ENCODE data around the gene TELO2. TPM values are rescaled to one million over a fixed set of nuclear protein-coding genes. Genes with fewer than 3 reads are reported as not detected.

TELO2 gene
- total and polyA plus RNA-seq, 11 donors, result 11.8 to 29.6 (median 17.0) TPM

DNA sequence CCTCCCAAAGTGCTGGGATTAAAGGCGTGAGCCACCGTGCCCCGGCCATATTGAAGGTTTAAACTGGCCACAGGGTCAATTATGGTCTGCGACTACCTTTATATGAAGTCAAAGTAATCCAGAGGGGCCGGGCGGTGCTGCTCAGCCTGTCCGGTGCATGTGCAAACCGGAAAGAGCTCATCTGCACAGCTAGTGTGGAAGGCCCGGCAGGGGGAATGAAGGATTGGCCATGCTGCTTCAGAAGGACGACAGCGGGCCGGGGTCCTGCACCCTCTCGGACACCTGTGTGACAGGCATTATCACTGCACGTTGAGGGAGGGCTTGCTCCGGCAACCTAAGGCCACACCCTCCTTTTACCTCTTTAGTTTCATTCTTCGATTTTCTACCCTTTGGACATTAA lies 63.9 kb downstream of the TELO2 start:
- TF ChIP-seq, protein P1, sequence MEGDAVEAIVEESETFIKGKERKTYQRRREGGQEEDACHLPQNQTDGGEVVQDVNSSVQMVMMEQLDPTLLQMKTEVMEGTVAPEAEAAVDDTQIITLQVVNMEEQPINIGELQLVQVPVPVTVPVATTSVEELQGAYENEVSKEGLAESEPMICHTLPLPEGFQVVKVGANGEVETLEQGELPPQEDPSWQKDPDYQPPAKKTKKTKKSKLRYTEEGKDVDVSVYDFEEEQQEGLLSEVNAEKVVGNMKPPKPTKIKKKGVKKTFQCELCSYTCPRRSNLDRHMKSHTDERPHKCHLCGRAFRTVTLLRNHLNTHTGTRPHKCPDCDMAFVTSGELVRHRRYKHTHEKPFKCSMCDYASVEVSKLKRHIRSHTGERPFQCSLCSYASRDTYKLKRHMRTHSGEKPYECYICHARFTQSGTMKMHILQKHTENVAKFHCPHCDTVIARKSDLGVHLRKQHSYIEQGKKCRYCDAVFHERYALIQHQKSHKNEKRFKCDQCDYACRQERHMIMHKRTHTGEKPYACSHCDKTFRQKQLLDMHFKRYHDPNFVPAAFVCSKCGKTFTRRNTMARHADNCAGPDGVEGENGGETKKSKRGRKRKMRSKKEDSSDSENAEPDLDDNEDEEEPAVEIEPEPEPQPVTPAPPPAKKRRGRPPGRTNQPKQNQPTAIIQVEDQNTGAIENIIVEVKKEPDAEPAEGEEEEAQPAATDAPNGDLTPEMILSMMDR (IDR thresholded peaks at IDR 0.05), result no peak
- TF ChIP-seq POLR2A (IDR thresholded peaks at IDR 0.05), result no peak
- no peak for ATAC-seq
- H3K9me3 ChIP-seq, result no peaks in the 10 kb centered on the region
- DNase-seq, result no peak
- 83 to 91% (median 89%) methylated on average over 16 of the region's 16 CpGs for WGBS, 4 donors
- peaks cover 0 to 33% (median 12%) of the 10 kb centered on the region in 12 donors for H3K4me1 ChIP-seq
- no peaks in the 10 kb centered on the region for H3K27me3 ChIP-seq
- no peak overlapping the region for H3K4me3 ChIP-seq
- intact Hi-C loops (cut with DNase I), result loop anchor here in 1 of 10 donors (5.0 kb wide), 1 partner anchor 50 kb away; no protein-coding TSS in a partner anchor
- H3K36me3 ChIP-seq, result peaks cover 0 to 95% (median 66%) of the 10 kb centered on the region in 9 donors
- H3K27ac ChIP-seq, result no peak overlapping the region

DNA sequence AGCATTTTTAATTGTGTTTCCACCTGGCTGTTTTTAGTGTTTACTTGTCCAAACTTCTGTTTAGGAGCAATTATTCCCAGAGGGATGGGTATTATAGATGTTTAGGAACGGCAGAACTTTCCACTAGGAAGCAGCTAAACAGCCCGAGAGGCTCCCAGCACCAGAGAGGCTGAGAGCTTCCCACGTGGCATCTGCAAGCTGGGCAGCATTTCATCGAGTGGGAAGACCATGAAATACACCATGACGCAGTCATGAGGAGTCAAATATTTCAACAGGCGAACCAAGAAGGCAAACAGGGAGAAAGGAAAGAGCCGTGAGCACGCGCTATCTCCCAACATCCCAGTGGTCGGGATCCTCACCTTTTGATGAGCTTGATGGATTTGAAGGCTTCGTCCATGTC lies 64.4 kb downstream of the TELO2 start:
- WGBS, 4 donors, result 86 to 94% (median 87%) methylated on average over 11 of the region's 11 CpGs
- Histone ChIP-seq H3K36me3 (peaks cover 0 to 97% (median 68%) of the 10 kb centered on the region in 9 donors), H3K4me3 (no peak overlapping the region), H3K4me1 (peaks cover 0 to 28% (median 9%) of the 10 kb centered on the region in 12 donors), H3K27me3 (no peaks in the 10 kb centered on the region), H3K27ac (no peak overlapping the region), H3K9me3 (no peaks in the 10 kb centered on the region)
- TF ChIP-seq, protein P1 (IDR thresholded peaks at IDR 0.05), result no peak
- no peak for TF ChIP-seq POLR2A (IDR thresholded peaks at IDR 0.05)
- intact Hi-C loops (cut with DNase I), result loop anchor here in 1 of 10 donors (5.0 kb wide), 1 partner anchor 50 kb away; no protein-coding TSS in a partner anchor
- DNase-seq (no peak), ATAC-seq (no peak)

DNA sequence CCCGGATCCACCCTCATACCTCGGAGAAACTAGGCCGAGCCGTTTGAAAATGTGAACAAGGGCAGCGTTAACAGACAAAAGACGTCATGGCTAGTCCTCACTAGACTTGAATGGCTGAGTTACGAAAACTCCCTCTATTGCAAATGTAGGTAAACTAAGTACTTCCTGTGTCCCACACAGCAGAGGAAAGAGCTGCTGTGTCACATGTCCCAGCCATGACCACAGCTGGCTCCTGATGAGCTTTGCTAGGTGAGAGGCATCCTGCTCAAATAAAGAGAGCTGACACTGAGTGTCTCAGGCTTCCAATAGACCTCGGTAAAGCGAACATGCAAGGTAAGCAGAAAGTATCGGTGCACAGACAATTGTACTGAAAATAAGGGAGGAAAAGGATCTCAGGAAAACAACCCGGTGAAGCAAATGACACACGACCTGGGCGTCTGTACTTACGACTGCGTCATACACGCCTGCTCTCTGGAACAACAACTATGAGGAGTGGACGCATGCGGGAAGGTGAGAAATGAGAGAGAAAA lies 66.4 kb downstream of the TELO2 start:
- Histone ChIP-seq H3K4me3 (no peak overlapping the region), H3K36me3 (peaks cover 0 to 90% (median 62%) of the 10 kb centered on the region in 9 donors), H3K27ac (peak overlapping the region in 4 of 12 donors; percentile 9 to 35 (median 34)), H3K9me3 (no peaks in the 10 kb centered on the region), H3K4me1 (peaks cover 0 to 15% (median 0%) of the 10 kb centered on the region in 12 donors), H3K27me3 (no peaks in the 10 kb centered on the region)
- DNase-seq (no peak), ATAC-seq (peak in 2 of 4 donors; percentile 5 to 53)
- TF ChIP-seq, protein P1 (IDR thresholded peaks at IDR 0.05), result no peak
- no peak for TF ChIP-seq POLR2A (IDR thresholded peaks at IDR 0.05)
- 77 to 84% (median 81%) methylated on average over 18 of the region's 18 CpGs for WGBS, 4 donors
- intact Hi-C loops (cut with DNase I), result loop anchor here in 1 of 10 donors (5.0 kb wide), 1 partner anchor 48 kb away; no protein-coding TSS in a partner anchor

Other genes starting within 250 kb of the TELO2 start
- gene TPSD1, start 237.3 kb upstream of the TELO2 start, total RNA-seq, result under 1 TPM in 1 of 9 donors, not detected in 8; 0.38 TPM
- under 1 TPM in 1 of 2 donors, not detected in 1; 0.17 TPM for gene TPSD1, start 237.3 kb upstream of the TELO2 start, polyA plus RNA-seq
- gene UBE2I, start 183.7 kb upstream of the TELO2 start, total RNA-seq, result 100 to 1,000 TPM in 2 of 9 donors, 10 to 100 TPM in 7; 59.3 to 105 (median 85.9) TPM
- gene UBE2I, start 183.7 kb upstream of the TELO2 start, polyA plus RNA-seq, result 10 to 100 TPM; 67.2 to 73.4 TPM
- gene BAIAP3, start 159.7 kb upstream of the TELO2 start, total RNA-seq, result 1 to 10 TPM in 8 of 9 donors, under 1 TPM in 1; 0.88 to 4.0 (median 2.6) TPM
- 1 to 10 TPM; 1.7 to 2.6 TPM for gene BAIAP3, start 159.7 kb upstream of the TELO2 start, polyA plus RNA-seq
- gene TSR3, start 141.5 kb upstream of the TELO2 start, total RNA-seq, result 100 to 1,000 TPM in 1 of 9 donors, 10 to 100 TPM in 8; 46.3 to 108 (median 58.9) TPM
- gene TSR3, start 141.5 kb upstream of the TELO2 start, polyA plus RNA-seq, result 10 to 100 TPM; 60.0 to 75.4 TPM
- gene GNPTG, start 141.4 kb upstream of the TELO2 start, total RNA-seq, result 10 to 100 TPM; 25.4 to 54.2 (median 31.0) TPM
- gene GNPTG, start 141.4 kb upstream of the TELO2 start, polyA plus RNA-seq, result 10 to 100 TPM; 31.9 to 45.0 TPM
- gene UNKL, start 78.7 kb upstream of the TELO2 start, total RNA-seq, result 10 to 100 TPM in 4 of 9 donors, 1 to 10 TPM in 5; 4.3 to 18.3 (median 9.4) TPM
- gene UNKL, start 78.7 kb upstream of the TELO2 start, polyA plus RNA-seq, result 1 to 10 TPM; 6.2 to 6.3 TPM
- gene UQCC4, start 72.6 kb upstream of the TELO2 start, total RNA-seq, result 10 to 100 TPM in 7 of 9 donors, 1 to 10 TPM in 2; 8.9 to 21.3 (median 11.9) TPM
- gene UQCC4, start 72.6 kb upstream of the TELO2 start, polyA plus RNA-seq, result 10 to 100 TPM; 10.9 to 34.2 TPM
- gene PERCC1, start 62.3 kb upstream of the TELO2 start, total RNA-seq, result under 1 TPM in 4 of 9 donors, not detected in 5; 0.32 to 0.60 (median 0.41) TPM
- gene PERCC1, start 62.3 kb upstream of the TELO2 start, polyA plus RNA-seq, result under 1 TPM in 1 of 2 donors, not detected in 1; 0.11 TPM
- 1 to 10 TPM in 2 of 9 donors, under 1 TPM in 5, not detected in 2; 0.31 to 1.5 (median 0.92) TPM for gene CCDC154, start 48.8 kb upstream of the TELO2 start, total RNA-seq
- gene CCDC154, start 48.8 kb upstream of the TELO2 start, polyA plus RNA-seq, result under 1 TPM; 0.14 to 0.65 TPM
- gene CLCN7, start 18.3 kb upstream of the TELO2 start, total RNA-seq, result 10 to 100 TPM; 30.3 to 70.8 (median 33.6) TPM
- 10 to 100 TPM; 32.7 to 41.5 TPM for gene CLCN7, start 18.3 kb upstream of the TELO2 start, polyA plus RNA-seq
- under 1 TPM in 2 of 9 donors, not detected in 7; 0.20 to 0.23 TPM for gene PTX4, start 4.4 kb upstream of the TELO2 start, total RNA-seq
- under 1 TPM in 1 of 2 donors, not detected in 1; 0.04 TPM for gene PTX4, start 4.4 kb upstream of the TELO2 start, polyA plus RNA-seq
- 10 to 100 TPM; 14.0 to 64.2 (median 19.5) TPM for gene TMEM204, start 40.3 kb downstream of the TELO2 start, total RNA-seq
- gene TMEM204, start 40.3 kb downstream of the TELO2 start, polyA plus RNA-seq, result 10 to 100 TPM; 29.0 to 37.4 TPM
- 10 to 100 TPM in 1 of 9 donors, 1 to 10 TPM in 8; 6.0 to 10.1 (median 8.0) TPM for gene IFT140, start 118.7 kb downstream of the TELO2 start, total RNA-seq
- 10 to 100 TPM in 1 of 2 donors, 1 to 10 TPM in 1; 4.8 to 10.2 TPM for gene IFT140, start 118.7 kb downstream of the TELO2 start, polyA plus RNA-seq
- gene CRAMP1, start 119.0 kb downstream of the TELO2 start, total RNA-seq, result 10 to 100 TPM in 6 of 9 donors, 1 to 10 TPM in 3; 7.5 to 16.9 (median 10.7) TPM
- 1 to 10 TPM; 6.2 to 7.9 TPM for gene CRAMP1, start 119.0 kb downstream of the TELO2 start, polyA plus RNA-seq
- gene JPT2, start 184.9 kb downstream of the TELO2 start, total RNA-seq, result 10 to 100 TPM; 11.7 to 50.4 (median 34.1) TPM
- 10 to 100 TPM; 11.0 to 76.1 TPM for gene JPT2, start 184.9 kb downstream of the TELO2 start, polyA plus RNA-seq
- gene MAPK8IP3, start 212.8 kb downstream of the TELO2 start, total RNA-seq, result 10 to 100 TPM; 29.5 to 71.3 (median 63.1) TPM
- 10 to 100 TPM; 29.5 to 70.2 TPM for gene MAPK8IP3, start 212.8 kb downstream of the TELO2 start, polyA plus RNA-seq